Stimulated activated CD8-positive, alpha-beta memory T cell treated with anti-CD3 and anti-CD28 coated beads, Interleukin-4, amount 100 ng/mL, for 4 hours (primary cell): Measurements from ENCODE around the gene SPHK1.

ENCODE experiments used
- DNase-seq, 2 donors: peaks; one replicate each; pipeline ENCODE4 v3.0.0-alpha.2; 2020; ENCODE audit warnings: low read depth in 2 of 2, low spot score in 1 of 2

The SPHK1 gene

GRCh38 chr17:76431509-76431908, 47.1 kb downstream of the SPHK1 start:
- DNase-seq, result no peak

GRCh38 chr17:76432004-76432403, 47.6 kb downstream of the SPHK1 start:
- no peak for DNase-seq

- no peak for DNase-seq
These were observed 48.4 kb downstream of the SPHK1 start for GRCh38 chr17:76432712-76433336.

GRCh38 chr17:76433693-76434092, 49.3 kb downstream of the SPHK1 start:
- DNase-seq, result no peak

GRCh38 chr17:76434870-76435269, 50.5 kb downstream of the SPHK1 start:
- no peak for DNase-seq

GRCh38 chr17:76435751-76436150, 51.3 kb downstream of the SPHK1 start:
- no peak for DNase-seq
